NOMO-1 treated with DMSO at 0.1 percent for 48 hours (cell line): ENCODE measurements around the gene KIAA0753.
"Not testable (repeated sequence)": the region's sequence is repeated elsewhere in the genome, so short reads cannot be mapped to it uniquely, and the experiment has no call there.

ENCODE experiments used
- DNase-seq: peaks from one replicate; lab custom pipeline; 2025; ENCODE audit not compliant: unreplicated experiment; lab: John Stamatoyannopoulos, UW

KIAA0753 gene

DNA sequence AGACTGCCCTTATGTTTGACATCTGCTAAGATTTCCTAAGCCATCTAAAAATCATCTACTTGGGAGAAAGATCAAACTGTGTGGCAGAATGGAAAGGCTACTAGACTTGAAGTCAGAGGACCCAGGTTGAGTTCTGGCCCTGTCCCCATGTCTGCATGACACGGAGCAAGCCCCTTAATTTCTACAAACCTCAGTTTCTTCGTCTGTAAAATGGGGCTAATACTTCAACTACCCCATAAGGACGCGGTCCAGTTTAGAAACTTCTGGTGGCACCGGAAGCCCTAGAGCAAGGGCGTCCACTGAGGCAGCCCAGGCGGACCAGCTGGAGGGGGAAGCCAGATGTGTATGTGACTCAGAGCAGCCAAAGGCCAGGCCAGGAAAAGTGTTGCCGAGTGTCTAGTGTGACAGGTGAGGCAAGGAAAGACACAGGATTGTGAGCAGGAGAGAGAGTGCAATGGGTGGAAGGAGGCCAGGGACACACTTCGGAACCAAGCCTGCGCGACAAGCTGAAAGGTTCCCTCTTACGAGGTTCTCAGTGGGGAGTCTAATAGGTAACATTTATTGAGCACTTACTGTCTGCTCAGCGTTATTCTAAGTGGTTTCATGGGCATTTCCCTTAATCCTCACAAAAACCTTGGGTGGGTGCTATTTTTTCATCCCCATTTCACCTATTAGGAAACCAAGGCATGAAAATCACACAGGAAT is 66.4 kb downstream of the KIAA0753 start:
- no peak for DNase-seq

DNA sequence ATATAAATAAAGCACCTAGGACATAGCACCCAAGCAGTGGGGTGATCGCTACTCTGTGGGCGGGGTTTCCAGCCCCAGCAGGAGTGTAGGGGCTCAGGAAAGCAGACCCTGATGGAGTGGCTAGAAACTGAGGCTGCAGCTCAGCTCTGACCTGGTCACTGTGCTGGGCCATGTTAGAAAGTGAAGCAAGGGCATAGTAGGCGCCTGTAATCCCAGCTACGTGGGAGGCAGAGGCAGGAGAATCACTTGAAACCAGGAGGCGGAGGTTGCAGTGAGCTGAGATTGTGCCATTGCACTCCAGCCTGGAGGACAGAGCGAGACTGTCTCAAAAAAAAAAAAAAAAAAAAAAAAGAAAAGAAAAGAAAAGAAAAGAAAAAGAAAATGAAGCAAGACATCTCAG is 67.0 kb downstream of the KIAA0753 start:
- DNase-seq: not testable (repeated sequence)

DNA sequence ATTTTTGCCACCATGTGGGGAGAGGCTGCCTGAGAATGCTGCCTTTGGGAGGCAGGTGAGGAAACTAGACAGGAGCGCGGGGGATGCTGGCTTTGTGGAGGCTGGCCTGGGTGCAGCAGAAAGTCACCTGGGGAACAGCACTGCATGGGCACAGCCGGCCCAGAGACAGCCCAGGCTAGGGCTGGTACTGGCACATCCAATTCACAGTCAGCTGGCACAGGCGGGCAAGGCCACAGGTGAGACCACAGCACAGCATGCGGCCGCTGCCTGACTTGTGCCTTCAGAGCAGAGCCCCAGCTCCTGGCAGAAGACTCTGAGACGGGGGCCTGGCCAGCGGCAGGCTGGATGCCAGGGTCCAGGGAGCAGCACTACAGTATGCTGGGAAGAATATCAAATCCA is 67.5 kb downstream of the KIAA0753 start:
- no peak for DNase-seq

DNA sequence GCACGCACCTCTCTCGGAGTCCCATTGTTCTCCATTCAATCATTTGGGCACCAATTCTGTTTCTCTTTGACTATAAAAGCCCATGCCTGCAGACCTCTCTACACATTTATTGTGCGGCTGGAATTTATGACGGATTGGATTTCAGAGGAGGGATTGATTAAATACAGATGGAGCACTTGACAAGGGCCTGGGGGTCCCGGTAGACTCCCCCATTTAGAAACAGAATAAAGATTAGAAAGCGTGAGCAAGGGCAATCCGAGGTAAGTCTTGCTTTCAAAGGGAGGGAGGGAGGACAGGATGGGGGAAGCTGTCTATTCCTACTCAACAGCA is 69.1 kb downstream of the KIAA0753 start:
- DNase-seq: no peak

DNA sequence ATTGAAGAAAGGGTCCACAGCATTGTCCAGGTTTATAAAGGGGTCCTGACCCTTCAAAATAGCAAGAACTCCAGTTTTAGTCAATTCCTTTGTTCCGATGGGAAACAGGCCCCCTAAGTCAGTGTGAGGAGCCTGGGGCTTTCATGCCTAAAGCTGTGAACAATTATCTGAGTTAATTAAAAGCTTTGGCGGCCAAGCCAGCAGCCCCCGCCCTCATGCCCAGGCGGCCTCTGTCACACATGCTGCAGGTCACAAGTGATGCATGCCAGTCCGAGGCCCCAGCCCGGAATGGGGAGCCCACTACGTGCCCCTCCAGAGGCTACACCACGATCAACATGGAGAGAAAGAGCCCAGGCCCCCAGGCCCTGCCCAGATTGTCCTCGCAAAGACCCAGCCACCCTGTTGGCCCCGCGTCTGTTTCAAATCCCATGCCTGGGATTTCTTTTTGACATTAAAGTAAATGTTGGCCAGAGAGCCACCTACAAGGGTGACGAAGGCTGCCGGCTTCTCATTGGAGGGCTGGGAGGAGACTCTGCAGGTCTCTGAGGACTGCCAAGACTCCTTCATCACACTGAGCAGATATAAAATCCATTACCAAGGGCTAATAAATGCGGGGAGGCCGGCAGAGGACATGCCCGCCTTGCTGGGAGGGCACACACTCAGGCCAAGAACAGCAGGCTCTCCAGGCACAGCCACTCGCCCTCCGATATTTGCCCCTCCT is 69.6 kb downstream of the KIAA0753 start:
- no peak for DNase-seq

DNA sequence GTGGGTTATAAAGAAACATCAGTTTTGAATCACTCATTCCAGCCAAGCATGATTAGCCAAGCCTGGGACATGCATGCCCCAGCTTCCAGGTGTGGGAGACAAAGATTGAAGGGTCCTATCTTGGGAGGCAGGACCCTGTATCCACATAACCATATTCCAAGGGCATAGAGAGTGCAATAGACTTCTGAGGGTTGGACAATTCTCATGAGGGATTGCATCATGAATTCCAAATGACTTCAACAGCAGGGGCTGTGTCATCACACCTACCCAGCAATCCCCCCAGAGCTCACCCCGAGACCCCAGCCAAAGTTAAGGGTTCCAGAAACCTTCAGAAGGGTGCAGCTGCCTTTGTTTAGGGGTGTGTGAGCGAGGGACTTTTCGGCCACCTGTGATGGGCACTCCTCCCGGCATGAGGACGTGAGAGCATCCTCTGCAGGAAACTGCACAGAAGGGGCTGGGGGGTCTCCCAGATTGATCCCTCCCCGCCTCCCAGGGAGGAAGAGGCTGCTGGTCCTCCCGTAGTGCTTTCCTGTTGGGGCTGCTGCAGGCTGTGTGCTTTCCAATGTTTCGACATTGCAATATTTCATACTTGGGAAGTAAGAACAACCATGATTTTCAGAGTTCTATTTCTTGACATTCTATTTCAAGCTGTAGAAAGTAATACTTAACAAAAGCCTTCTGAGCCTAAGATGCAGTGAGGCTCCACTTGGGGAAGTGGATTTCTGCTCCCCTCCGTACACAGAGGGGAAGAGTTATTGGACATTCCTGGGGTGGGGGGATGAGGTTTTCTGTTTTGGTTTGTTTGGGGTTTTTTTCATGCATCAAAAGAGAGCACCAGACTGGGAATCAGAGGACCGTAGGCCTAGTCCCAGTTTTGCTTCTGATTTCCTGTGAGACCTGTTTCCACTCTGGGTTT is 70.9 kb downstream of the KIAA0753 start:
- DNase-seq: no peak

DNA sequence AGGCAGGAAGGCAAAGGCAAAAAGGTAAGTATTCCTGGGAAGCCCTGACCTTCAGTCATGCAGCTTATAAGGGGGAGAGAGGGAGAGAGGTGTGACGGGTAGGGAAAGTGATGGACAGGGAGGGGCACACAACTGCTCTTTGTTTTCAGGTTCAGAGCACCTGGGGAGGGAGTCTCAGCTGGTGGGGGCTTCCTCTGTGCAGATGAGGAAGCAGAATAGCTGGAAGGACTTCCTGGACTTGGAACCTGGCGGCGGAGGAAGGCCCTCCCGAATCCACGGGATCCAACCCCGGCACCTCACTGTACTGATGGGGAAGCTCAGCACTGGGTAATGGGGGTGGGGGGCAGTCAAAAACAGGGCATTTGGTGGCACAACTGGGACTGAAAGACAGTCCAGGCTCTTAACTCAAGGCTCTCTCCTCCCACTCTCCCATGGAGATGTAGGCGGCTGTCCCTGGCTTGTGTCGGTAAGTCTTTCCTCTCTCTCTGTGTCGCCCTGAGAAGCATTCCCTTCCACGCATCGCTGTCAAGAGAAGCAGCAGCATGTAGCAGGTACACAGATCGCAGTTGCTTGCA is 72.2 kb downstream of the KIAA0753 start:
- DNase-seq: no peak

DNA sequence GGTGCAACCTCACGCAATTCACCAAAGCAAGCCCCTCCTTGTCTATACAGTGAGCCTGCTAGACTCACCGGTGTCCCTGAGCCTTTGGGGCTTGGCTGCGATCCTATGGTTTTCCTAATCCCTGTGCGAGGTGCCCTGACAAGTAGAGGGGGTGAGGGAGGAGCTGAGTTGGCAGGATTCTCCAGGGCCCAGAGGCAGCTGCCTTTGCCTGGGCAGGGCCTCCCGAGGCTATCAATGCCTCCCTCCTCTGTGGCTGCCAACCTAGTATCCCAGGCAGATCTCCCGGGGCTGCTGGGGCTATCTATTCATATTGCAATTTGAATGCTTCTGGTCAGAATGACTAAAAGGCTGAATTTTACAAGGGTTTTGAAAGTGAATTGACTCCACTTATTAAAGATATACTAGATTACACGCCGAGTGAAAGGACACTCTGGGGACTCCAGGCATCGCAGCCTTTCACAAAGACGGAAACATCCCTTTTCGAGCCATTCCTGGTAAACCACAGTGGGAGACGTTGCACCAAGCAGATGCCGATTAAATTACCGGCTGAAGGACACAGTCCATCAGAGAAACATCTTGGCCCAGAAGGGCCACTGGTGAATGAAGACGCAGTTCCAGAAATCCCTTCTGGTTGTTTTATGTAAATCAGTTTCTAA is 72.9 kb downstream of the KIAA0753 start:
- DNase-seq: no peak

DNA sequence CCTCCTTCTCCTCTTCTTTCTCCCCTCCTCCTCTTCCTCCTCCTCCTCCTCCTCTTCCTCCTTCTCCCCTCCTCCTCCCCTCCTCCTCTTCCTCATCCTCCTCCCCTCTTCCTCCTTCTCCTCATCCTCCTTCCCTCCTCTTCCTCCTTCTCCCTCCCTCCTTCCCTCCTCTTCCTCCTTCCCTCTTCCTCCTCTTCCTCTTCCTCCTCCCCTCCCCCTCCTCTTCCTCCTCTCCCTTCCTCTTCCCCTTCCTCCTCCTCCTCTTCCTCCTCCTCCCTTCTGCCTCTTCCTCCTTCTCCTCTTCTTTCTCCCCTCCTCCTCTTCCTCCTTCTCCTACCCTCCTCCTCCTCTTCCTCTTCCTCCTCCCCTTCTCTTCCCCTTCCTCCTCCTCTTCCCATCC is 79.1 kb downstream of the KIAA0753 start:
- no peak for DNase-seq

DNA sequence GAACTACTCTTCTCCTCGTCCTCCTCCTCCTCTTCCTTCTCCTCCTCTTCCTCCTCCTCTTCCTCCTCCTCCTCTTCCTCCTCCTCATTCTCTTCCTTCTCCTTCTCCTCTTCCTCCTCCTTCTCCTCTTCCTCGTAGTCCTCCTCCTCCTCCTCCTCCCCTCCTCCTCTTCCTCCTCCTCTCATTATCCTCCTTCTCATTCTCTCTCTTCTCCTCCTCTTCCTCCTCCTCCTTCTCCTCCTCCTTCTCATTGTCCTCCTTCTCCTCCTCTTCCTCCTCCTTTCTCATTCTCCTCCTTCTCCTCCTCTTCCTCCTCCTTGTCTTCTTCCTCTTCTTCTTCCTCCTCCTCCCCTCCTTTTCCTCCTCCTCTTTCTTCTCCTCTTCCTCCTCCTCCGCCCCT is 80.0 kb downstream of the KIAA0753 start:
- DNase-seq: no peak

DNA sequence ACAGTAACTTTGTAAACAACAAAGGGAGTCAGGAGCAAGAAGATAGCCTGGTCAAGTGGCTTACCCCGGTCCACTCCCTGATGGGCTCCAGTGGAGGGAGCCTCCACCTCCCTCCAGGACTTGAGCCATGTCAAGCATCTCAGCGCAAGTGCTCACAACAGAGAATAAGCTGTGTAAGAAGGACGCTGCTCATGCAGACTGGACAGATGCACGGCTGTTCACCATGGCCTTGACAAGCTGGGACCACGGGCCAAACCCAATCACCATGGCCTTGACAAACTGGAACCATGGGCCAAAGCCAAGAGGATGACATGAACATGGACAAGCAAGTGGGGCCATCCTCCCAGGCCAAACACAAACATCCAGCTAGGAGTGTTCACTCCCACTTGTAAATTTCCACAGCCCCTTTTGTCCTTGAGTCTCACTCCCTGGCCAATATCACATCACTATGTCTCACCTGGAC is 80.7 kb downstream of the KIAA0753 start:
- no peak for DNase-seq

DNA sequence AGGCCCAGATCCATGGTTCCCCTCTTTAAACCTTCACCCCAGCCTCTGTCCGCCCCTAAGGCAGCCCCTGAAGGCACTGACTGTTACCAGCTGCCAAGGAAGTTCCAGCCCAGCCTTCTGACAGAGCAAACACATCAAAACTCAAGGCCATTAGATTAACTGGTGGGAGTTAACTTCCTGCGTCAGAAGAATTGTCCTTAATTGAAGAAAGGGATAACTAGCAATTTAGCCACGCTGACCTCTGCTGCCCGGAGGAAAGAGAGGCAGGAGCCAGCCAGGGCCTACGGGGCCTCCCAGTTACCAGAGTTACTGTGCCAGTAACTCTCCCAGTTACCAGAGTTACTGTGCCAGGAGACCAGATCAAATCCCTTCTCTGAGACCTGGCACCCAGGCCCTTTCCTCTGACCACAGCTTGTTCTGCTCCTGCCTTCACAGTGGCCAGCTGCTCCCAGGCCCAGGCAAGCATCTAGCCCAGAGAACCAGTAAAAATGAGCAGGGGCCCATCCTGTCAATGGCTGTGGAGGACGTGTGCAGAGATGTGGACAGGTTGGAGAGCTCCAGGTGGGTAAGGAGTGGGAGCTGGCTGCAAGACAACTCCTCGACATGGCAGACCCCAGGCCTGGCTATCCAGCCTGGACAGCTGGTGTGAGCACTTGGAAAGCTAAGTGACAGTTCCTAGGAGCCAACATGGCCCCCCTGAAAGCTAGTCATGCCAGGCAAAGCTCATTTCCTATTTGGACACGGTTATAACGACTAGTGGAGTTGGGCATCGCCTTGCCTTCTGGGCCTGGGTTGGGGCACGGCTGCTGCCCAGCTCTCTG is 81.4 kb downstream of the KIAA0753 start:
- no peak for DNase-seq

GRCh38 chr17:6558276-6558675 is 82.2 kb downstream of the KIAA0753 start:
- DNase-seq: no peak

DNA sequence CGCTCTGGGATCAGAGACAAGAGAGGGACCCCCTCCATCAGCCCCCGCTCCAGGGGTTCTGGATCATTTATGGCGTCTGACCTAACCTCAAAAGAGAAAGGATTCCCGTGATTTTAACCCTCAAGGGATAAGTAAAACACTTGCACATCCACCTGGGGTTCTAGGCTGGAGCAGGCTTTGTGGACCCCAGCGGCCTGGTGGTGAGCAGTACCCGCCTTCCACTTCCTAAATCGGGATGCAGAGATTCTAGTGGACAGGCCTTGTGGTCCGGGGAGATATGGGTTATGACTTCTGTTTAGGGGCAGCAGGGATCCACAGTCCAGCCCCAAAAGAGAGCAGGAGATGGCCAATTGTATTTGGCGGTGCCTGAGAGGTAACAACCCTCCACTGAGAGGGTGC is 83.5 kb downstream of the KIAA0753 start:
- DNase-seq: no peak

DNA sequence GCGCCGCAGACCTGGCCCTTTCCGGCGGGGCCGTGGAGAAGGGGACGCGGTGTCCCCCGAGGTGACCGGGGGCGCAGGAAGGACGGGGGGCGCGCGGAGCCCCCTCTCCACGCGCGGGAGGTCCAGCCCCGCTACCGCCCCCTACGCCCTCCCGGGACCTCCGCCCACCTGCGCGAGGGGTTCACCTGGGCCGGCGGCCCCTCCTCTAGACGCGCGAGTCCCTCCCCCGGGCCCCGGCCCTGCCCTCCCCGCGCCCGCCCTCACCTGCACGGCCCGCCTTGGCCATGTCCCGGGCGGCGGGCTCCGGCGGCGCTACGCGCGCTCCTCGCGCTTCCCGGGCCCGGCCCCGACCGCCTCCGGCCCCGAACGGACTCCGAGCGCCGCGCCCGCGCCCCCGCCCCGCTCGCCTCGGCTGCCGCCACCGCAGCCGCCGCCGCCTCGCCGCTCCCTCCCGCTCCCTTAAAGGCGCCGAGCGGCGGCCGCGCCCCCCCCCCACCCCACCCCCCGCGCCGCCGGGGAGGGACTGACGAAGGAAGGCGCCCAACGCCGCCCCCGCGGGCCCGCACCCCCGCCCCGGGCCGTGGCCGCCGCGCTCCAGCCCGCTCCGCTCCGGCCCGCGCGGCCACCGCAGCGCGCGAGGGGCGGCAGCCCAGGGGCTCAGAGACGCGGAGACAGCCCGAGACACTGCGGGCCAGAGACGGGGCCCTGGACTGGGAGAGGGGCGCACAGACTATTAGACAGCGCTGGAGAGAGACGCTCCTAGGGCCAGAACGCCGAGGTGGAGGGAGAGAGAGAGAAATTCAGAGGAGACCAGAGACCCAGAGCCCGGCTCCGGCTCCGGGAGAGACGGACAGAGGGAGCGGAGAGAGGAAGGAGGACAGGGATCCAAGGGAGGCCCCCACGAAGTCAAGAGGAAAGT is 84.1 kb downstream of the KIAA0753 start, which contains the start of gene PITPNM3:
TSS of gene PITPNM3 (minus strand) at position 435 of the 919 bp plus-strand sequence. CDS start at position 286, 149 bp downstream.
- DNase-seq: no peak

- DNase-seq: no peak
Measured at GRCh38 chr17:6555331-6556120, 85.0 kb downstream of the KIAA0753 start.

GRCh38 chr17:6554871-6555330 is 85.6 kb downstream of the KIAA0753 start:
- DNase-seq: no peak

- DNase-seq: no peak
Measured at GRCh38 chr17:6554342-6554741, 86.2 kb downstream of the KIAA0753 start.
